Activated CD8-positive, alpha-beta memory T cell treated with anti-CD3 and anti-CD28 coated beads for 24 hours (primary cell): ENCODE results near the gene KCNQ1.

Source experiments
- DNase-seq: peaks from one replicate; pipeline ENCODE4 v3.0.0-alpha.2; 2020

KCNQ1 gene

GRCh38 chr11:2554338-2555207, 109.8 kb downstream of the KCNQ1 start:
- no peak for DNase-seq

GRCh38 chr11:2555336-2555735, 110.5 kb downstream of the KCNQ1 start:
- no peak for DNase-seq

DNA sequence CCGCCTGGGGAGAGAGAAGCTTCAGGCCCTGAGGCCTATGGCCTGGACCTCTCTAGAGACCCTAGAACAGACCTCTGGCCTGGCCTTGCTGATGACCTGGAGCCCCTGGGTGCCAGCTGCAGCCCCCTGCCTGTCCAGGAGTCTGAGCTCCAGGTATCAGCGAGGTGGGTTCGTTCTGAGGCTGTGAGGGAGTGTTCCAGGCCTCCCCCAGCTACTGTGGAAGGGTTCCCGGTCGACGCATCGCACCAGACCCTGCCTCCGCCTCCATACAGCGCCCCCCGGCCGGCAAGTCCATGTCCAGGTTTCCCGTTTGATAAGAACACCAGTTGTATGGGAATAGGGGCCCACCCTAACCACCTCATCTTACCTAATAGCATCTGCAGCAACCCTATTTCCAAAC, 111.1 kb downstream of the KCNQ1 start:
- no peak for DNase-seq

- DNase-seq, result no peak
Observed at GRCh38 chr11:2557381-2557780, 112.6 kb downstream of the KCNQ1 start.

GRCh38 chr11:2558397-2558796, 113.6 kb downstream of the KCNQ1 start:
- no peak for DNase-seq

GRCh38 chr11:2558861-2559526, 114.2 kb downstream of the KCNQ1 start:
- no peak for DNase-seq

GRCh38 chr11:2559527-2560311, 114.9 kb downstream of the KCNQ1 start:
- no peak for DNase-seq

GRCh38 chr11:2561696-2562581, 117.1 kb downstream of the KCNQ1 start:
- no peak for DNase-seq

- DNase-seq, result no peak
Observed at GRCh38 chr11:2562890-2563212, 118.0 kb downstream of the KCNQ1 start.

DNA sequence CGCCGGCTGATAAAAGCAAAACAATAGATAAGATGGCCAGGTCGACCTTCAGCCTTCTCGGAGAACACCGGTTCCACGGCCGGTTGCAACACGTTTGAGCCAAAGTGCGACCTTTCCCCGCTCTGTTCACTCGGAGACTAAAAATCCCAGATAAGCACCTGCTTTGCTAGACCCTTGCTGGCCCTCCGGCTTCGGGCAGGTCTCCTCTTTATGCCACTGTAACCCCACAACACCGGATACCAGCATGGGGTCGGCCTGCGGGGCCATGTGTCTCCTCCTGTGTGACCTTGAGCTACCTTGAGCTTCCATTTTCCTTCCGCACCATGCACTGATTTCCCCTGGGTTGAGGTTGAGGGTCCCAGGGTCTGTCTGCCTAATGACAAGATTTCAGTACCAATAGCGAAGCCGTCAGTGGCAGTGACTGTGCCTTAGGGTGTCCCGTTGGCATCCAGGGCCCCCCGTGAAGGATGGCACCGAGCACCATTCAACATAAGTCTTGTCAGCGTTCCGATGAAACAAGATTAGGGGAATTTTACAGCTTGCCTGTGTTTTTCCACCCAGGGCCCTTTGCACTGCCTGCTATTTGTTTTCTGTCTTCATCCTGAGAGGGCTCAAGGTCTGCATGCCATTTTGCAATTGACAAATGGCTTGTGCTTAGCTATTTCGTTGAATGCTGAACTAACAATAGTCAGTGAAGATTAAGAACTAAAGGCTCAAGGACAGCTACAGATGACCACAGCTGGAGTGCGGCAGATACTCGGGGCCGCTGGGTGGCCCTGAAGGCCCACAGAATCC, 118.6 kb downstream of the KCNQ1 start:
- no peak for DNase-seq

GRCh38 chr11:2564008-2564530, 119.3 kb downstream of the KCNQ1 start:
- no peak for DNase-seq

GRCh38 chr11:2564588-2565425, 120.0 kb downstream of the KCNQ1 start:
- no peak for DNase-seq

GRCh38 chr11:2565447-2566222, 120.8 kb downstream of the KCNQ1 start:
- DNase-seq, result no peak

GRCh38 chr11:2566223-2567025, 121.6 kb downstream of the KCNQ1 start:
- no peak for DNase-seq

DNA sequence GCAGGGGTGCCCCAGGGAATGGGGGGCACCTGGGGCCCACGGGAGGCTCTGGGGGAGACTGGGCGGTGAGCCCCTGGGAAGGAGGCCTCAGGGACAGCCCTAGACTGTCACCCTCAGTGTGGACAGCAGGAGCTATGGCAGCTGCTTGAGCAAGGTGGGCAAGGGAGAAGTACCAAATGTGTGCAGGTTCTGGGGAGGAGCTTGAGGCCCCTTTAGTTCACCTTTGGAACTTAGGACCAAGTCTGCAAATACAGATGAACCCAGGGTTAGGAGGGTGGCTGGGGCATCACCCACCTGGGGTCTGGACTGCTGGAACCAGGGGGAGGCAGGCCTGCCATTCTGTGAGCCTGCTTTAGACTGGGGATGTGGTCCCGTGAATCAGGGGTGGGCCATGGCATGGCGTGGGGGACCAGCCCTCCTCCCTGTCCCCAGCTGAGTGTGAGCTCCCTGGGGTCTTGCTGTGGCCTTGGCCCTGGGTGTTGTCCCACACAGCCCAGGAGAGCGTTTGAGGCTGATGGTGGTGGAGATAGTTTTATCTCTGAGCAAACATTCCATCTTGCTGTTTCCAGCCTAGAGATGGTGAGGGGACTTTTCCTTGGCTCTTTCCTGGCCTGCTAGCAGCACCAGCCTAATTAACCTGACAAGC, 122.3 kb downstream of the KCNQ1 start:
- DNase-seq, result no peak

DNA sequence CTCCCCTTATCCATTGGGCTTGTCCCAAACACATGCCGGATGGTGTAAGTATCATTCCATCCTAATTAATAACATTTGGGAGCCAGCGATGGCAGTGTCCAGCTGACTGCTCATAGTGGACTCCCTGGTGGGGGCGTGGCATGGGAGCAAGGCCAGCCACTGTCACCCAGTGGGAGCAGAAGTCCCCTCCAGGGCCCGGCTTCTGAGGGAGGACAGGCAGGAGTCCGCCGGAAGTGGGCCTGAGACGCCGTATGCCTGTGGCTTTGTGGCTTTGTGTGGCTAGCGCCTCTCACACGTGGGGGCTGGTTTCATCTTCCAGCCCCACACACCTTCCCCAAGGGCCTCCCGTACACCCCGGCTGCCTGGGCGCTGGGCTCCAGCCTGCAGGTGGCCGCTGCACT, 124.5 kb downstream of the KCNQ1 start:
- no peak for DNase-seq

DNA sequence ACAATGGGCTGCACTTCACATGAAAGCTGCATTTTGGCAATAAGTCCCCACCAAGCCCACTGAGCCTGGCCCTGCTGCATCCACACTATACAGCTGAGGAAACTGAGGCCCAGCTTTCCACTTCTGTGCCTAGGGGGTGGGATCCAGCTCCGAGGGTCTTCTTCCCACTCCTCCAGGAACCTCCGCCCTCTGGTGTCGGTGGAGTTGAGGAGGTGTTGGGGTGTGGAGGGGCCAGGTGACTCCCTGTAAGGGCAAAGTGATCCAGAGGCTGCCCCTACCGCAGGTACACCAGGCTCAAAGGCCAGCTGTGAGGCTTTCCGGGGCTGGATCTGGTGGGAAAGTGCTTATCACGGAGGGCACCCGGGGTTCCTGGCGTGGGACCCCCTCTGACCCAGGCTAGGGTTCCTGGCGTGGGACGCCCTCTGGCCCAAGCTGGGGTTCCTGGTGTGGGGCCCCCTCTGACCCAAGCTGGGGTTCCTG, 125.0 kb downstream of the KCNQ1 start:
- no peak for DNase-seq

- no peak for DNase-seq
Observed at GRCh38 chr11:2570211-2570811, 125.5 kb downstream of the KCNQ1 start.
